ENCODE results near the gene TSC22D1. TPM values are rescaled to one million over a fixed set of nuclear protein-coding genes. Genes with fewer than 3 reads are reported as not detected.

The TSC22D1 gene
- total and polyA plus RNA-seq, 9 donors, result 100 to 369 (median 154) TPM

GRCh38 chr13:44474122-44474910 is 101.8 kb downstream of the TSC22D1 start:
- 84 to 88% (median 86%) methylated on average over 4 of the region's 4 CpGs for WGBS, 3 donors
- no peak overlapping the region for H3K4me3 ChIP-seq
- no peaks in the 10 kb centered on the region for H3K9me3 ChIP-seq
- H3K4me1 ChIP-seq (ENCODE audit: insufficient read depth), result no peaks in the 10 kb centered on the region
- TF ChIP-seq CTCF (IDR thresholded peaks at IDR 0.05), result no peak
- no peak for TF ChIP-seq POLR2A (IDR thresholded peaks at IDR 0.05)
- no peak for TF ChIP-seq EP300 (IDR thresholded peaks at IDR 0.05)
- no peak for DNase-seq
- no peaks in the 10 kb centered on the region for H3K36me3 ChIP-seq
- H3K27me3 ChIP-seq, result no peaks in the 10 kb centered on the region
- H3K27ac ChIP-seq, result no peak overlapping the region
- intact Hi-C loops (cut with DNase I), result no loop called here

GRCh38 chr13:44471686-44472085 is 104.4 kb downstream of the TSC22D1 start:
- H3K4me3 ChIP-seq, result no peak overlapping the region
- DNase-seq, result no peak
- intact Hi-C loops (cut with DNase I), result no loop called here
- H3K9me3 ChIP-seq, result no peaks in the 10 kb centered on the region
- no peaks in the 10 kb centered on the region for H3K36me3 ChIP-seq
- WGBS, 3 donors, result 45 to 59% (median 57%) methylated on average over 1 of the region's 1 CpG
- no peak for TF ChIP-seq POLR2A (IDR thresholded peaks at IDR 0.05)
- TF ChIP-seq EP300 (IDR thresholded peaks at IDR 0.05), result no peak
- no peak for TF ChIP-seq CTCF (IDR thresholded peaks at IDR 0.05)
- no peaks in the 10 kb centered on the region for H3K27me3 ChIP-seq
- peaks cover 1% of the 10 kb centered on the region for H3K4me1 ChIP-seq (ENCODE audit: insufficient read depth)
- H3K27ac ChIP-seq, result no peak overlapping the region

- TF ChIP-seq POLR2A (IDR thresholded peaks at IDR 0.05) (no peak), CTCF (IDR thresholded peaks at IDR 0.05) (peak in 2 of 3 donors; percentile 28 to 49)
- intact Hi-C loops (cut with DNase I), result no loop called here
- WGBS, 3 donors, result 57 to 67% (median 64%) methylated on average over 4 of the region's 4 CpGs
- H3K27ac ChIP-seq, result no peak overlapping the region
- H3K4me3 ChIP-seq, result no peak overlapping the region
- no peaks in the 10 kb centered on the region for H3K9me3 ChIP-seq
- no peak for DNase-seq
- no peaks in the 10 kb centered on the region for H3K36me3 ChIP-seq
- peaks cover 1% of the 10 kb centered on the region for H3K4me1 ChIP-seq (ENCODE audit: insufficient read depth)
- no peaks in the 10 kb centered on the region for H3K27me3 ChIP-seq
Measured at GRCh38 chr13:44470638-44471562, 105.2 kb downstream of the TSC22D1 start.

GRCh38 chr13:44468874-44469273 is 107.3 kb downstream of the TSC22D1 start:
- intact Hi-C loops (cut with DNase I), result loop anchor here in 2 of 4 donors (10.0 kb wide), 1 partner anchor 564 kb away; no protein-coding TSS in a partner anchor
- Histone ChIP-seq H3K9me3 (no peaks in the 10 kb centered on the region), H3K4me1 (ENCODE audit: insufficient read depth) (peaks cover 1% of the 10 kb centered on the region)

More at GRCh38 chr13:44468874-44469273, 107.3 kb downstream of the TSC22D1 start:
- no peak overlapping the region for H3K4me3 ChIP-seq
- no peaks in the 10 kb centered on the region for H3K36me3 ChIP-seq
- no peak overlapping the region for H3K27ac ChIP-seq
- H3K27me3 ChIP-seq, result no peaks in the 10 kb centered on the region
- DNase-seq, result no peak
- TF ChIP-seq EP300 (IDR thresholded peaks at IDR 0.05), result no peak
- TF ChIP-seq POLR2A (IDR thresholded peaks at IDR 0.05), result no peak
- no peak for TF ChIP-seq CTCF (IDR thresholded peaks at IDR 0.05)
- WGBS, 3 donors, result 97 to 100% (median 97%) methylated on average over 3 of the region's 3 CpGs
